HG02885 (cell line): ENCODE results near the gene LAMA1.
"Not testable (repeated sequence)": the region's sequence is repeated elsewhere in the genome, so short reads cannot be mapped to it uniquely, and the experiment has no call there.

Experiments
- ATAC-seq: cut with Tn5 transposase; IDR thresholded peaks from one replicate; pipeline ENCODE4 v1.9.1; 2021; ENCODE audit warnings: mild to moderate bottlenecking; ENCODE audit not compliant: unreplicated experiment, poor library complexity

The LAMA1 gene

DNA sequence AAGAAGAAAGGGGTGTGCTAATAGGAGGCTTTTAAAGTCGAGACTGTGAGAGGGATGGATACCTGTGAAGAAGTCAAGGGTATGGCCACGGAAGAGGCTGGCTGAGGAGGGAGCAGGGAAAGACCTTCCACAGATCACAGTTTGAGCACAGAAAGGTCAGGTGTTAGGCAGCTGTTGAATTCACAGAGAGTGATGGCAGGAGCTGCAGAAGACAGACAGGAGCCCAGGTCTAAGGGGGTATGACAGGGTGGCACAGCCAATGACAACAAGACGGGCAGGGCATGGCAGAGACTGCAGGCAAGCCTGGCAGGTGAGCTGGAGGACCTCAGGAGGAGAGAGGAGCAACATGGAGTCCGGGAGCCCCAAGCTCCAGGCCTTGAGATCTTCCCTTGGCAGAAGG lies 163.1 kb downstream of the LAMA1 start:
- ATAC-seq: no peak

DNA sequence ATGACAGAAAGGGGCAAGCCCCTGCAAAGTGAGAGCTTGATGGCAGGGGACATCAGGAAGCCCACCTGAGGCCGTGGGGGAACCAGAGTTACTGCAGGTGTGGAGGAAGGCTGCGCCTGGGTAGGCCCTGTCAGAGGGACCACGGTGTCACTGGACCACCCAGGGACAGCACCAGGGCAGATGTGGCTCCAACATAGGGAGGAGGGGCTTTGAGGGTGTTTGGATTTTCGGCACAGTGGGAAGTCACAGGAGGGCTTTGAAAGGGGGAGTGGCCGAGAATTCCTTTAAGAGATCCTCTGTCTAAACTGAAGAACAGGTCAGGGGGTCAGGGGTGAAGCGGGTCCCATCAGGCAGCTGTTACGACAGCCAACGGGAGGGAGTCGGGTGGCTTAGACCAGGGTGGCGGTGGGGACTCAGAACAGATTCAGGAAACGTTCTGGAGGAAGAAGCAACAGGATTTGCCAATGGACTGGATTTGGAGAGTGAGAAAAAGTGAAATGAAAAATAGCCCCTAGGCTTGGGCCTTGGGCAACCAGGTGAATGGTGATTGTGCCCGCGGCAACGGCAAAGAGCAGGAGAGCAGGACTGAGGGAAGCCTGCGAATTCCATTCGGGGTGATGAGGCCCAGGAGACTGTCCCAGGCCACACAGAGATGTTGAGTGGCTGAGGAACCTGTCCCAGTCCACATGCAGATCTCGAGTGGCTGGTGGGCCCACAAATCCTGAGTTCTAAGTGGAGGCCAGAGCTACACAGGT lies 166.1 kb downstream of the LAMA1 start:
- no peak for ATAC-seq

DNA sequence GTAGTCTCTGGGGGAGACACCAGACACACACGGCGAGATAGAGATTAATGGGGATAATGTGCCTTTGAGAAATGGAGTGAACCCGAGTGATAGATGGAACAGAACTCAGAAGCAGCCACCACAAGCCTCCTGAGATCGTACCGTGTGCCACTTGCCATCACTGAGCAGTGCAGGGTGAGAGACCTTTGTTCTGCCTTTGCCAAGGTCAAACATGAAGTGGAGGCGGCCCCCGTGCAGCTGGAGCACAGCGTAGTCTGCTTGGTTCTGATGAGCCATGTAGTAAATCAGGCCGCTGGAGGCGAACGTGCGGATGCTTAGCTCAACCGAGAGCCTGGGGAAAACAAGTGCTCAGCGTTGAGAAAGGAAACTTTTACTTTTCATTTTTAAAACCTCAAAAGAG lies 167.0 kb downstream of the LAMA1 start:
- ATAC-seq: no peak

DNA sequence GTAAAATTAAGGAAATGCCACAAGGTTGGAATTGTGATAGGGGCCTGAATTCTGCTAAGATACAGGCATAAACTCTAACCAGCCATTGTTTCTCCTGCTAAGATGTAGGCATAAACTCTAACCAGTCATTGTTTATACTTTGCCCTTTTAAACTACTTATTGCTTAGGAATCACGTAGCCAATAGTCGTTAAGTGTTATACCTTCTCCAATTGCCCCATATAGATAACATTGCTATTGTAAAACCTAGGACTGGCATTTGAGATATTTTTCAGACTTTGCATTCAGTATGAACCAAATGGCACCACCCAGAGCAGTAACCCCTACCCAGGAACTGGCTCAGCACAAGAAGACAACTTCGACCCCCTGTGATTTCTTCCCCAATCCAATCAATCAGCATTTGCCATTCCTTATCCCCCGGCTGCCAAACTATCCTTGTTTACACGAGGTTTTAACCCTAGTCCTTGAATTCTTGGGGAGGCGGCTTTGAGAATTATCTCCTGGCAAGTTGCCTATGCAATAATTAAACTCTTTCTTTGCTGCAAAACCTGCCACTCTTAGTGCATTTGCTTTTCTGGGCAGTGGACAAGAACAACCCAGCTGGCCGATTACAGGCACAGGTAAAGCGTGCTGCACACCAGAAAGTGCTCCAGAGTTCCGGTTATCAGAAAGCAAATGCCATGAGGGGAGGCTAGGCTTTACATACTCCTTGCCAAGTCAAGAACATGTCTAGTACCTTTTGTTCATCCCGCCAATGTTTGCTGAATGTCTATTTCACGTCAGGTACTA lies 167.6 kb downstream of the LAMA1 start:
- no peak for ATAC-seq

DNA sequence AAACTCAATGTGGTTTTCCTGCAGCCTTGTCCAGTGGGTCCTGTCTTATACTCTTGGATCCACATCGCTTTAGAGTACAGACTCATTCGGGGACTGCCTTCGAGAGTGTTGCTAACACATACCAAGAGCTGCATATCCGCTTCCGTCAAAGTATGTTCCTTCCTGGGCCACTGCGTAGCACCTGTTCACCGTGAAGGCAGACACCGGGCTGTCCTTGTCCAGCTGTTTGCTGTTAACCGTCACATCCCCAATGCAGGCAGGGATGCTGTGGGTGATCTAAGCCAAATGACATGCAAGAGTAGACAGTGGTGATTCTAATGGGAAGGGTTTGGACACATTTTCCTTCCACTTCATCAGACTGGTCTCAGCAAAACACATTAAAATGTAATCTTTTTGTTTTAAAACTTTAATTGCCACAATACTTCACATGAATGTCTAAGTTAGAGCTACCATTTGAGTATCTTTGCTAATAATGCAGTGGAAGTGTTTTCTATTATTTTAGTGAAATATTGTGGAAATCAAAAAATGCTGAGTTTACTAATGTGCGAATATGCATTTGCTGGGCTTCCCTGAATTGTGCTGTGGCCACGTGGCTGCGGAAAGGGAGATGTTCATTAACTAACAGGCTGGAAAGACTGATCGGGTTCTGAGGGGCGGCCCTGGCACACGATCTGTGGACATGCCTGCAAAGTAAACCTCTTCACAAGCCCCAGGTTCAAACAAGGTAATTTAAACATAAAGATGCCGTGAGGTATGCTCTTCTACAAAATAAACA lies 169.1 kb downstream of the LAMA1 start:
- no peak for ATAC-seq

- ATAC-seq: no peak
Measured at GRCh38 chr18:6947338-6948030, 170.1 kb downstream of the LAMA1 start.

GRCh38 chr18:6943143-6943542 lies 174.5 kb downstream of the LAMA1 start:
- ATAC-seq: no peak

DNA sequence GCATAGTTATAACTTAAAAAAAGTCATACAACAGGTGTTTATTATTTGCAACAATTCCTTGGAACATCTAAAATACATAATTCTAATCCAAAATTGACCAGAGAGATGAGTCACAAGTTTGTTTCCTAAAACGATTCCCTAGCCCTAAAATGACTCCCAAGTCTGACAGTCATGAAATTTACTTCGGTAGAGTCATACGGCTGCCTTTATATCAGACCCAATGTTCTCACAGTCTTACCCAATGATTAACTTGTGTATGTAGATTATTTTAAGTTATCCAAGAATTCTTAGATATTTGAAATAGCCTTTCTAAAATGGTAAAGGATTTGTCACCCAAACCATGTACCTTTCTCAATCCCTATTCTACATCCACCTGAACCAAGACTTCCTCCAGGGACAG lies 174.9 kb downstream of the LAMA1 start:
- no peak for ATAC-seq

- ATAC-seq: no peak
Measured at GRCh38 chr18:6941996-6942395, 175.6 kb downstream of the LAMA1 start.

GRCh38 chr18:6940451-6940850 lies 177.1 kb downstream of the LAMA1 start:
- ATAC-seq: no peak

- ATAC-seq: no peak
Measured at GRCh38 chr18:6939972-6940371, 177.6 kb downstream of the LAMA1 start.

DNA sequence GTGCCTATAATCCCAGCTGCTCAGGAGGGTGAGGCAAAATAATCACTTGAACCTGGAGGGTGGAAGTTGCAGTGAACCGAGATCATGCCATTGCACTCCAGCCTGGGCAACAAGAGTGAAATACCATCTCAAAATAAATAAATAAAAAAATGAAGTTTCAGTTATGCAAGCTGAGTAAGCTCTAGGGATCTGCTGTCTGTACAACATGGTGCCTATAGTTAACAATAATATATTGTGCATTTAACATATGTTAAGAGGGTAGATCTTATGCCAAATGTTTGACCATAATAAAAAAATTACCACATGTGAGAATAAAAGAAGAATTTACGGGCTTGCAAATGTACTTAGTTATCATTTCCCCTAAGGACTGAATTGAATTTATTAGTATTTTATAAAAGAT lies 179.2 kb downstream of the LAMA1 start:
- ATAC-seq: not testable (repeated sequence)

DNA sequence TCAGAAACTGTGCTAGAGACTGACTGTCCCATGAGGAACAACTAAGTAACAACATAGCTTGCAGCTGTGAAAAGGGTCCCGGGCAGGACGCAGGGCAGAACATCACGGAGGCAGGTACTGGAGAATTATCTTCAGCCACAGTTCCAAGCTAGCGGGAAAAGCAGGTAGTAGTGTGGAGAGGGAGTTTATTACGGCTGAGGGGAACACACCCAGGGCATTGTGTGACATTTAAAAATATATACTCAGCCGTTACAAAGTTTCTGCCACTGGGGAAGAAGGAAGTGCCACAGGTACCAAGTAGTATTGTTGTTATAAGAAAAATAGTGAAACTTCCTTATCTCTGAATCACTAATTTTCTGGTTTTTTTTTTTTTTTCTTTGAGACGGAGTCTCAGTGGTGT lies 179.6 kb downstream of the LAMA1 start:
- ATAC-seq: no peak

- no peak for ATAC-seq
Measured at GRCh38 chr18:6934859-6935258, 182.7 kb downstream of the LAMA1 start.

- ATAC-seq: no peak
Measured at GRCh38 chr18:6929370-6930102, 188.1 kb downstream of the LAMA1 start.

DNA sequence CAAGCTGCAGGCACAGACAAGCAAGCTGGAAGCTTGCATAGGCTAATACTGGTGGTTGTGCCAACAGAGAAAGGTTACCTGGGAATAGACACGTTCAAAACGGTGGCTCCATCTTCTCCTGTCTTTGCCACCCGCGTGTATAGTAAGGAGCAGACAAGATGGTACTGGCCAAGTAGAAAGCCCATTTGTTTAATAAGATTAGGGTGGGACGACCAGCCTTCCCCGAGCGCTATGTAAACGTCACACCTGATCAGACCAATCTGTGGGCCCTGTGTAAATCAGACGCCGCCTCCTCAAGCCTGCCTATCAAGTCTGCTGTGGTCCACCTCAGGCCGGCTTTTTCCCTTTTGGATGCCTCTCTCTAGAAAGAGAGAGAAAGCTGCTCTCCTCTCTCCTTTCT lies 189.2 kb downstream of the LAMA1 start:
- ATAC-seq: no peak

DNA sequence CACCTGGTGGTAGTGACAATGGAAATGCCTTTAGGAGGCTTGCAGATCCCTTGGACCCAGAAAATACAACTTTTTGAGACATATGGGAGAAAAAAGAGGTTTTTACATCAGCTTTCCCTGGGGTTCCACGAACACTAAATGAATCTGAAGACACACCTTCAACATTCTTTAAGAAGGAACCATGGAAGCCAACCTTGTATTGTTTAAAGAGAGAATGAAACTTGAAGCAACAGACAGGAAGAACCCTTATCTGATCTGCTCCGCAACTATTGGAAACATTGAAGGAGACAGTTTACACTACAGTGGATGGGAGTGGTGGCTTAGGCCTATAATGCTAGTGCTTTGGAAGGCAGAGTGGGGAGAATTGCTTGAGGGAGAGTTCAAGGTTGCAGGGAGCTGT lies 190.4 kb downstream of the LAMA1 start:
- no peak for ATAC-seq

DNA sequence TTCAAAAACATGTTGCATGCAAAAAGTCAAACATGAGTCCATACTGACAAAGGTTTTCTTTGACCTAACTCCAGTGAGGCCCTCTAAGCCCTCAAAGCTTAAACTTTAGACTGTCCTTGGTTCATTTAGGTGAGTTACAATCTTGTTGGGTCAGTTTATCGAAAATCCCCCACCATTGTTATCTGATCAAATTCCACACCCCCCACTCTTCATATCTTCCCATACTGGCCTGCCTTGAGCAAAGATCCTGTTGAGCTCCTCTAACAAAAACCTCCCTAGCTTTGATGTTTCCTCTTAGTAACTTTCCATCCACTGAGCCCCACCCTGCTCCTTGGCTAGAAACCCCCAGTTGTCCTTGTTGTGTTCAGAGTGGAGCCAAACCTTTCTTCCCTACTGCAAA lies 194.4 kb downstream of the LAMA1 start:
- ATAC-seq: no peak

DNA sequence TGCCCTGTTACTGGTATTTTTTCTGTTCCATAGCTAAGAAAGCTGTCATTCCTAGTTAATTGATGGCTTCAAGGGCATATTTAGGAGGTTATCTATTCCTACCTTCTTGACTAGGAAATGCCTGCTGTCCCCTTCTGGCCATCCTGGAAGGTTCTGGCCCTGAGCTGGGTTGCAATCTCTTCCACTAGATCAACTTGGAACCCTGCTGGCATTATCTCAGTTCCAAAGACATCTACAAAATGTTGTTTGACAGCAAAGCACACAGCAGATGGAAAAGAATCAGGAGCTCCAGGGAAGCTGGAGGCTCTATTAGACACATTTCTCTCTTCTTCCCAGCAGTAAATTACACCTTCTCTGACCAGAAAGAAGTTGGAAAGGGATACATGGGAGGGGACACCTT lies 196.0 kb downstream of the LAMA1 start:
- ATAC-seq: no peak
